Kidney epithelial cell (primary cell): ENCODE data around the gene AFF1. TPM values are rescaled to one million over a fixed set of nuclear protein-coding genes. Genes with fewer than 3 reads are reported as not detected.

ENCODE experiments used
- DNase-seq: peaks from one replicate; pipeline ENCODE4 v3.0.0-alpha.2; 2010; ENCODE audit warnings: low read depth
- H3K27me3 ChIP-seq: 2 replicates; pipeline ENCODE4 v1.6.0; 2011; ENCODE audit warnings: low read length; ENCODE audit not compliant: control insufficient read depth, insufficient read depth
- H3K36me3 ChIP-seq: 2 replicates; pipeline ENCODE4 v1.5.1; 2011; ENCODE audit warnings: low read length; ENCODE audit not compliant: control insufficient read depth, insufficient read depth
- H3K4me3 ChIP-seq: 2 replicates; pipeline ENCODE4 v1.5.1; 2011; ENCODE audit warnings: low read depth, mild to moderate bottlenecking, control low read depth, low read length
- total RNA-seq: library from RNA; depleted of rRNA; stranded (reverse); fragments of >200 nt; gene quantifications from 2 replicates; pipeline ENCODE4 v1.2.3, GENCODE V29; 2015
- TF ChIP-seq, protein P1 (sequence below): IDR thresholded peaks from 2 replicates; pipeline ENCODE4 v1.5.1; 2011; ENCODE audit warnings: mild to moderate bottlenecking, moderate library complexity, low read length, control low read depth, inconsistent platforms; ENCODE audit not compliant: insufficient read depth, poor library complexity, severe bottlenecking

Gene AFF1
- total RNA-seq, 1 donor from 2014 or later: 16.9 TPM

GRCh38 chr4:86955888-86956451 lies 21.2 kb downstream of the AFF1 start:
- TF ChIP-seq, protein P1, sequence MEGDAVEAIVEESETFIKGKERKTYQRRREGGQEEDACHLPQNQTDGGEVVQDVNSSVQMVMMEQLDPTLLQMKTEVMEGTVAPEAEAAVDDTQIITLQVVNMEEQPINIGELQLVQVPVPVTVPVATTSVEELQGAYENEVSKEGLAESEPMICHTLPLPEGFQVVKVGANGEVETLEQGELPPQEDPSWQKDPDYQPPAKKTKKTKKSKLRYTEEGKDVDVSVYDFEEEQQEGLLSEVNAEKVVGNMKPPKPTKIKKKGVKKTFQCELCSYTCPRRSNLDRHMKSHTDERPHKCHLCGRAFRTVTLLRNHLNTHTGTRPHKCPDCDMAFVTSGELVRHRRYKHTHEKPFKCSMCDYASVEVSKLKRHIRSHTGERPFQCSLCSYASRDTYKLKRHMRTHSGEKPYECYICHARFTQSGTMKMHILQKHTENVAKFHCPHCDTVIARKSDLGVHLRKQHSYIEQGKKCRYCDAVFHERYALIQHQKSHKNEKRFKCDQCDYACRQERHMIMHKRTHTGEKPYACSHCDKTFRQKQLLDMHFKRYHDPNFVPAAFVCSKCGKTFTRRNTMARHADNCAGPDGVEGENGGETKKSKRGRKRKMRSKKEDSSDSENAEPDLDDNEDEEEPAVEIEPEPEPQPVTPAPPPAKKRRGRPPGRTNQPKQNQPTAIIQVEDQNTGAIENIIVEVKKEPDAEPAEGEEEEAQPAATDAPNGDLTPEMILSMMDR: no peak
- H3K36me3 ChIP-seq: no peaks in the 10 kb centered on the region
- H3K27me3 ChIP-seq: no peaks in the 10 kb centered on the region
- H3K4me3 ChIP-seq: no peak overlapping the region
- no peak for DNase-seq

GRCh38 chr4:86957215-86957614 lies 22.4 kb downstream of the AFF1 start:
- Histone ChIP-seq H3K36me3 (no peaks in the 10 kb centered on the region), H3K4me3 (no peak overlapping the region), H3K27me3 (no peaks in the 10 kb centered on the region)
- TF ChIP-seq, protein P1: no peak
- DNase-seq: no peak

DNA sequence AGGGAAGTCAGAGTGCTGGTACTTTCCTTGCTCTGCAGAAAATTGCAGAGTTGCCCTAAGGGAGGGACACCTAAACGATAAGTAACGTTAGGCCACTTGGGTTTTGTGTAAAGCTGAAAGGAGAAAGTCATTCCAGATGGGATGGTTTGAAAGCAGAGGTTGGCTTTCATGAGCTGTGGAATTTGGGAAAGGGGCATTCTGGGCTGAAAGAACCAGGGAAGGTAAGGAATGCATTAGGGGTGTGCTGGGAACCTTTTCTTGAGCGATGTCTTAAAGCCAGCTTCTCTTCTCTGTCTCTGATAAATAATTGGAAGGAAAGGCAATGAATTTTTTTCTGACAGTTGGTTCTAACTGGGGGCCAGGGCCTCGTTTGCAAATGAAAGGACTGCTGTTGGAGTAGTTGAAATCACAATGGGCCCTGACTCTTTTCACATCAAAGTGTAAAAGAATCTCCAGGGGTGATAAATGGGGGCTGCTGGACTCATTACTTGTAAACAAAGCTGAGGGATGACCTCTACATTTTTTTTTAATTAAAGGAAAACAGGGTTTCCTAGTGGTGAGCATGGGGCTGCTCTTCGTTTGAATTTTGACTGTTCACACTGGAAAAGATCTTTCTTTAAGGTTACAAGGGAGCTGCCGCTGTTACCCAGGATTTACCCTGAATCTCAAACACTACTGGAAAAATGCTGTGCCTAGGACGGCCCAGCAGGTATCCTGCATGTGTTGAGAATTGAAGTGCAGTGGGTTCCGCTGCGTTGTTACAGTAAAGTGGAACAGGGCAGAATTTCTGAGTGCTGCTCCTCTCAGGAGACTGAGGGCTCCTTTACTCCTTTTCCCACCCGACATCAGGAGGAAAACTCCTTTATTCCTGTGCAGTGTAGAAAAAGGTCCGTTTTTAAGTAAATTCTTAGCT lies 25.0 kb downstream of the AFF1 start:
- no peak overlapping the region for H3K4me3 ChIP-seq
- no peaks in the 10 kb centered on the region for H3K27me3 ChIP-seq
- DNase-seq: no peak
- no peaks in the 10 kb centered on the region for H3K36me3 ChIP-seq
- TF ChIP-seq, protein P1: no peak

DNA sequence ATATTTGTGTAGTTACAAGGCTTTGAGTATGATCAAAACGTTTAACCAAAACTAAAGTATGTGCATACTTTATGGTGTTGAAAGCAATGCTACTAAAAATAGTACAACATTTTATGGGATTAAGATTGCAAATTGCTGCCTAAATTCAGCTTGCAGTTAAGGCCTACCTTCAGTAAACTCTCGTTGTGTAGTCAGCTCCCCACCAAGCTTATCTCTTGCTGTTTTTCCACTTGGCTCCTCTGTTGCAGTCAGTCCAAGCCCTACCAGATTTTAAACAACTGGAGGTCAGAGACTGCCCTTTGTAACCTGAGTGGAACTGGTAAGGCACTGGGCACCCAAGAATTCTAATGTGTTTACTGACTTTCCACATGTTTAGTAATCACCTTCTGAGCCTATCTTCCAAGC lies 25.7 kb downstream of the AFF1 start:
- no peaks in the 10 kb centered on the region for H3K27me3 ChIP-seq
- no peak overlapping the region for H3K4me3 ChIP-seq
- TF ChIP-seq, protein P1: no peak
- no peak for DNase-seq
- no peaks in the 10 kb centered on the region for H3K36me3 ChIP-seq

DNA sequence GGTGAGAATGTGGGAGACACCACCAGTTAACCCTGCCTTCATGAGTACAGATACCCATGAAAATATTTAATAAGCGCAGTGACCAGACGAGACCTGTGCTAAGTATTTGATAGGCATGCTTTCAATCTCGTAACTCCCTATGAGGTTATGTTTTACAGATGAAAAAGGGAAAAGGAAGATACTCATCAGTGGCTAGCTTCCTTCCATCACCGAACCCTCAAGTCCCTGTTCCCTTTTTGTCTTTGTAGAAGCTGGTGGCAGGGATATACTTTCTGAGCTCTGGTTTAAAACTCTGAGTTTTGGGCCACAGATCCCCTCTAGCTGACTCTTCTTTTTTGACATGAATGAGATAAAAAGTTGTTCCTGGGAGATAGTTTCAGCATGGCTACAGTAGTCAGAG lies 26.3 kb downstream of the AFF1 start:
- Histone ChIP-seq H3K27me3 (no peaks in the 10 kb centered on the region), H3K36me3 (no peaks in the 10 kb centered on the region), H3K4me3 (no peak overlapping the region)
- TF ChIP-seq, protein P1: no peak
- no peak for DNase-seq
